SK-N-SH treated with all-trans-retinoic acid at 6 μM for 48 hours (cell line): ENCODE results near the gene CREB3.

Experiments
- ATAC-seq: fragments of 200-7000 bp; cut with Tn5 transposase; 3 replicates; pipeline ENCODE4 v1.9.1; 2020; ENCODE audit warnings: mild to moderate bottlenecking, moderate library complexity
- ARNTL ChIP-seq: fragments of 450-650 bp; formaldehyde crosslinking; IDR thresholded peaks from 2 replicates; pipeline ENCODE4 v1.5.0; 2020; ENCODE audit warnings: low read depth, mild to moderate bottlenecking, moderate library complexity, borderline replicate concordance
- BACH2 ChIP-seq: fragments of 250-450 bp; sonication (Bioruptor Pico); IDR thresholded peaks from 2 replicates; pipeline ENCODE4 v1.9.0; 2021; ENCODE audit warnings: mild to moderate bottlenecking, borderline replicate concordance
- CREB5 ChIP-seq: fragments of 250-450 bp; sonication (Bioruptor Pico); IDR thresholded peaks from 2 replicates; pipeline ENCODE4 v1.5.1; 2020; ENCODE audit warnings: low read depth, mild to moderate bottlenecking, moderate library complexity
- CSDC2 ChIP-seq: fragments of 250-450 bp; sonication (Bioruptor Pico); IDR thresholded peaks from 2 replicates; pipeline ENCODE4 v1.5.0; 2020; ENCODE audit warnings: mild to moderate bottlenecking, moderate library complexity
- CSRNP3 ChIP-seq: fragments of 250-450 bp; sonication (Bioruptor Pico); IDR thresholded peaks from 2 replicates; pipeline ENCODE4 v1.5.1; 2021; ENCODE audit warnings: mild to moderate bottlenecking, moderate library complexity
- ESRRG ChIP-seq: fragments of 250-450 bp; sonication (Bioruptor Pico); IDR thresholded peaks from 2 replicates; pipeline ENCODE4 v1.6.1; 2021; ENCODE audit warnings: mild to moderate bottlenecking
- GLIS3 ChIP-seq: fragments of 250-450 bp; sonication (Bioruptor Pico); IDR thresholded peaks from 2 replicates; pipeline ENCODE4 v1.5.0; 2020; ENCODE audit warnings: mild to moderate bottlenecking, moderate library complexity
- ISL1 ChIP-seq: fragments of 250-450 bp; sonication (Bioruptor Pico); IDR thresholded peaks from 2 replicates; pipeline ENCODE4 v2.1.2; 2022; ENCODE audit warnings: mild to moderate bottlenecking, moderate library complexity
- OSR1 ChIP-seq: fragments of 250-450 bp; sonication (Bioruptor Pico); IDR thresholded peaks from 2 replicates; pipeline ENCODE4 v1.8.0; 2022; ENCODE audit warnings: moderate library complexity, mild to moderate bottlenecking, inconsistent platforms
- POU6F1 ChIP-seq: fragments of 250-450 bp; sonication (Bioruptor Pico); IDR thresholded peaks from 2 replicates; pipeline ENCODE4 v1.8.0; 2021; ENCODE audit warnings: low read depth, mild to moderate bottlenecking, moderate library complexity, borderline replicate concordance
- PPARA ChIP-seq: fragments of 250-450 bp; sonication (Bioruptor Pico); IDR thresholded peaks from 2 replicates; pipeline ENCODE4 v1.5.0; 2020; ENCODE audit warnings: mild to moderate bottlenecking, borderline replicate concordance
- SNAI2 ChIP-seq: fragments of 250-450 bp; sonication (Bioruptor Pico); IDR thresholded peaks from 2 replicates; pipeline ENCODE4 v1.5.0; 2020; ENCODE audit warnings: mild to moderate bottlenecking, moderate library complexity
- TCF4 ChIP-seq: fragments of 250-450 bp; sonication (Bioruptor Pico); IDR thresholded peaks from 2 replicates; pipeline ENCODE4 v1.8.0; 2021; ENCODE audit warnings: mild to moderate bottlenecking, moderate library complexity, borderline replicate concordance
- TOX ChIP-seq: fragments of 250-450 bp; sonication (Bioruptor Pico); IDR thresholded peaks from 2 replicates; pipeline ENCODE4 v1.8.0; 2021; ENCODE audit warnings: mild to moderate bottlenecking, moderate library complexity, borderline replicate concordance
- TSHZ2 ChIP-seq: fragments of 250-450 bp; sonication (Bioruptor Pico); IDR thresholded peaks from 2 replicates; pipeline ENCODE4 v1.5.0; 2020; ENCODE audit warnings: mild to moderate bottlenecking, moderate library complexity
- ZC3H10 ChIP-seq: fragments of 250-450 bp; sonication (Bioruptor Pico); IDR thresholded peaks from 2 replicates; pipeline ENCODE4 v1.5.1; 2021; ENCODE audit warnings: mild to moderate bottlenecking, moderate library complexity
- ZFP3 ChIP-seq: fragments of 250-450 bp; sonication (Bioruptor Pico); IDR thresholded peaks from 2 replicates; pipeline ENCODE4 v1.5.0; 2020; ENCODE audit warnings: mild to moderate bottlenecking, moderate library complexity
- ZFP30 ChIP-seq: fragments of 450-650 bp; formaldehyde crosslinking; IDR thresholded peaks from 2 replicates; pipeline ENCODE4 v1.5.0; 2022; ENCODE audit warnings: mild to moderate bottlenecking, moderate library complexity
- ZNF70 ChIP-seq: fragments of 450-650 bp; formaldehyde crosslinking; IDR thresholded peaks from 2 replicates; pipeline ENCODE4 v1.5.0; 2020; ENCODE audit warnings: mild to moderate bottlenecking, moderate library complexity
- ZNF8 ChIP-seq: fragments of 450-650 bp; formaldehyde crosslinking; IDR thresholded peaks from 2 replicates; pipeline ENCODE4 v1.5.0; 2020; ENCODE audit warnings: mild to moderate bottlenecking, moderate library complexity

CREB3 gene

GRCh38 chr9:35750256-35750531, 17.7 kb downstream of the CREB3 start:
- no peak for TF ChIP-seq CSDC2 (CRISPR knock-in tag)
- no peak for TF ChIP-seq ZNF8 (CRISPR knock-in tag)
- TF ChIP-seq CSRNP3 (CRISPR knock-in tag) = no peak
- no peak for TF ChIP-seq BACH2 (CRISPR knock-in tag)
- no peak for TF ChIP-seq CREB5
- TF ChIP-seq GLIS3 (CRISPR knock-in tag) = no peak
- TF ChIP-seq ISL1 = no peak
- TF ChIP-seq TOX = no peak
- TF ChIP-seq ZFP3 (CRISPR knock-in tag) = no peak
- TF ChIP-seq POU6F1 (CRISPR knock-in tag) = no peak
- no peak for TF ChIP-seq SNAI2 (CRISPR knock-in tag)
- TF ChIP-seq TSHZ2 (CRISPR knock-in tag) = no peak
- TF ChIP-seq ARNTL (CRISPR knock-in tag) = no peak
- TF ChIP-seq ZNF70 (CRISPR knock-in tag) = no peak
- no peak for TF ChIP-seq ESRRG (CRISPR knock-in tag)
- ATAC-seq = no peak

GRCh38 chr9:35753466-35753865, 21.0 kb downstream of the CREB3 start:
- TF ChIP-seq TOX (no peak), TSHZ2 (CRISPR knock-in tag) (no peak), PPARA (CRISPR knock-in tag) (no peak), CSRNP3 (CRISPR knock-in tag) (no peak), ZFP3 (CRISPR knock-in tag) (no peak), ZC3H10 (no peak), ESRRG (CRISPR knock-in tag) (no peak), CSDC2 (CRISPR knock-in tag) (no peak), ZNF8 (CRISPR knock-in tag) (no peak), SNAI2 (CRISPR knock-in tag) (no peak), ZFP30 (CRISPR knock-in tag) (no peak), GLIS3 (CRISPR knock-in tag) (no peak), POU6F1 (CRISPR knock-in tag) (no peak), ARNTL (CRISPR knock-in tag) (no peak), TCF4 (CRISPR knock-in tag) (no peak), OSR1 (CRISPR knock-in tag) (no peak)
- no peak for ATAC-seq
